H9 (cell line): ENCODE results near the gene ATRNL1. TPM values are rescaled to one million over a fixed set of nuclear protein-coding genes. Genes with fewer than 3 reads are reported as not detected.

Source experiments
- DNase-seq: peaks from one replicate; pipeline ENCODE4 v3.0.0-alpha.2; 2017
- H2AFZ ChIP-seq: one replicate; pipeline ENCODE4 v1.6.1; 2013; ENCODE audit warnings: mild to moderate bottlenecking, low read length, control low read depth, moderate library complexity
- H2AK5ac ChIP-seq: 2 replicates; pipeline ENCODE4 v1.6.1; 2013; ENCODE audit warnings: low read length, control low read depth, mixed read lengths; ENCODE audit not compliant: insufficient read length
- H2BK120ac ChIP-seq: one replicate; pipeline ENCODE4 v1.6.1; 2013; ENCODE audit warnings: low read depth, mild to moderate bottlenecking, low read length, control low read depth, inconsistent platforms; ENCODE audit not compliant: poor library complexity, severe bottlenecking
- H2BK12ac ChIP-seq: 2 replicates; pipeline ENCODE4 v1.6.1; 2013; ENCODE audit warnings: low read length, control low read depth, mixed read lengths, low read depth; ENCODE audit not compliant: insufficient read length
- H2BK15ac ChIP-seq: 2 replicates; pipeline ENCODE4 v1.6.1; 2013; ENCODE audit warnings: low read depth, low read length, control low read depth
- H2BK20ac ChIP-seq: one replicate; pipeline ENCODE4 v1.6.1; 2013; ENCODE audit warnings: low read depth, mild to moderate bottlenecking, low read length, control low read depth, inconsistent platforms; ENCODE audit not compliant: poor library complexity, severe bottlenecking
- H2BK5ac ChIP-seq: 2 replicates; pipeline ENCODE4 v1.6.1; 2013; ENCODE audit warnings: low read length, control low read depth, mixed read lengths; ENCODE audit not compliant: insufficient read length
- H3K14ac ChIP-seq: 2 replicates; pipeline ENCODE4 v1.6.1; 2013; ENCODE audit warnings: low read length, control low read depth; ENCODE audit not compliant: insufficient read depth
- H3K18ac ChIP-seq: 2 replicates; pipeline ENCODE4 v1.6.1; 2013; ENCODE audit warnings: low read depth, mild to moderate bottlenecking, mixed read lengths, low read length, control low read depth; ENCODE audit not compliant: insufficient read length
- H3K23ac ChIP-seq: 2 replicates; pipeline ENCODE4 v1.6.1; 2013; ENCODE audit warnings: low read length, control low read depth, mixed read lengths, low read depth; ENCODE audit not compliant: insufficient read length
- H3K23me2 ChIP-seq: 2 replicates; pipeline ENCODE4 v1.6.1; 2013; ENCODE audit warnings: low read depth, mild to moderate bottlenecking, mixed read lengths, low read length, control low read depth; ENCODE audit not compliant: insufficient read length, poor library complexity, severe bottlenecking
- H3K27ac ChIP-seq: 2 replicates; pipeline ENCODE4 v1.5.1; 2013; ENCODE audit warnings: low read length, control low read depth, mixed read lengths, low read depth; ENCODE audit not compliant: insufficient read length
- H3K27me3 ChIP-seq: 2 replicates; pipeline ENCODE4 v1.6.1; 2013; ENCODE audit warnings: low read length, control low read depth, inconsistent platforms; ENCODE audit not compliant: insufficient read depth
- H3K4ac ChIP-seq: 2 replicates; pipeline ENCODE4 v1.6.1; 2013; ENCODE audit warnings: low read depth, mild to moderate bottlenecking, control low read depth, inconsistent platforms, low read length, moderate library complexity
- H3K4me1 ChIP-seq: 2 replicates; pipeline ENCODE4 v1.6.1; 2013; ENCODE audit warnings: low read length, control low read depth, inconsistent platforms; ENCODE audit not compliant: insufficient read depth
- H3K4me2 ChIP-seq: 2 replicates; pipeline ENCODE4 v1.6.1; 2013; ENCODE audit warnings: low read length, control low read depth, mixed read lengths; ENCODE audit not compliant: insufficient read length, insufficient read depth
- H3K56ac ChIP-seq: 2 replicates; pipeline ENCODE4 v1.6.1; 2013; ENCODE audit warnings: low read depth, mild to moderate bottlenecking, mixed read lengths, low read length, control low read depth; ENCODE audit not compliant: insufficient read length
- H3K79me1 ChIP-seq: 2 replicates; pipeline ENCODE4 v1.6.1; 2013; ENCODE audit warnings: low read depth, mild to moderate bottlenecking, moderate library complexity, low read length, control low read depth, inconsistent platforms; ENCODE audit not compliant: insufficient read depth, poor library complexity, severe bottlenecking
- H3K79me2 ChIP-seq: 2 replicates; pipeline ENCODE4 v1.6.1; 2013; ENCODE audit warnings: low read length, control low read depth, inconsistent platforms; ENCODE audit not compliant: insufficient read depth
- H3K9ac ChIP-seq: 2 replicates; pipeline ENCODE4 v1.6.1; 2013; ENCODE audit warnings: low read length, control low read depth, mixed read lengths; ENCODE audit not compliant: insufficient read length; ENCODE audit errors: extremely low read depth
- H3K9me3 ChIP-seq: one replicate; pipeline ENCODE4 v1.6.1; 2013; ENCODE audit warnings: low read depth, low read length, inconsistent platforms; ENCODE audit not compliant: control insufficient read depth
- H3T11ph ChIP-seq: one replicate; pipeline ENCODE4 v1.6.1; 2013; ENCODE audit warnings: mild to moderate bottlenecking, low read length, control low read depth, inconsistent platforms
- H4K20me1 ChIP-seq: one replicate; pipeline ENCODE4 v1.6.1; 2013; ENCODE audit not compliant: control insufficient read depth, insufficient read length, insufficient read depth
- H4K5ac ChIP-seq: 2 replicates; pipeline ENCODE4 v1.6.1; 2013; ENCODE audit warnings: low read depth, mild to moderate bottlenecking, mixed read lengths, low read length, control low read depth; ENCODE audit not compliant: insufficient read length
- H4K8ac ChIP-seq: replicated peaks from 2 replicates; pipeline ENCODE4 v1.6.1; 2013; ENCODE audit warnings: low read length, control low read depth, mixed read lengths, low read depth; ENCODE audit not compliant: insufficient read length
- H4K91ac ChIP-seq: 2 replicates; pipeline ENCODE4 v1.6.1; 2013; ENCODE audit warnings: low read depth, mild to moderate bottlenecking, moderate library complexity, mixed read lengths, low read length, control low read depth; ENCODE audit not compliant: insufficient read length
- H3K27ac Mint-ChIP-seq, 3 experiments: 2 replicates in 2 of 3; 3 replicates in 1 of 3; pipeline ENCODE4 v1.8.0; 2020 to 2021; ENCODE audit warnings: mixed read lengths in 3 of 3, mild to moderate bottlenecking in 1 of 3, moderate library complexity in 1 of 3
- H3K27me3 Mint-ChIP-seq: 2 replicates; pipeline ENCODE4 v1.8.0; 2021; ENCODE audit warnings: low read depth, mild to moderate bottlenecking, moderate library complexity, mixed read lengths
- H3K36me3 Mint-ChIP-seq, 3 experiments: 2 replicates in 2 of 3; 3 replicates in 1 of 3; pipeline ENCODE4 v1.8.0; 2020 to 2021; ENCODE audit warnings: low read depth in 3 of 3, mixed read lengths in 3 of 3; ENCODE audit not compliant: insufficient read depth in 1 of 3
- H3K4me1 Mint-ChIP-seq, 2 experiments: 2 replicates each; pipeline ENCODE4 v1.8.0; 2020; ENCODE audit warnings: mixed read lengths in 2 of 2
- H3K4me3 Mint-ChIP-seq, 2 experiments: 2 replicates in 1 of 2; 3 replicates in 1 of 2; pipeline ENCODE4 v1.8.0; 2020 to 2021; ENCODE audit warnings: mild to moderate bottlenecking in 2 of 2, mixed read lengths in 2 of 2, moderate library complexity in 1 of 2
- H3K9me3 Mint-ChIP-seq, 2 experiments: 2 replicates in 1 of 2; 3 replicates in 1 of 2; pipeline ENCODE4 v1.8.0; 2020; ENCODE audit warnings: mild to moderate bottlenecking in 2 of 2, mixed read lengths in 2 of 2, moderate library complexity in 1 of 2
- CTCF ChIP-seq: fragments of 200-600 bp; sonication (generic); conservative IDR thresholded peaks from 3 replicates; pipeline ENCODE4 v1.8.0; 2021; ENCODE audit warnings: antibody characterized with exemption, mild to moderate bottlenecking
- WGBS: extraction: QIAGEN DNeasy Blood & Tissue Kit; methylation state at CpG from one replicate; pipeline ENCODE4 v1.1.7; 2013; ENCODE audit warnings: missing lambda C conversion rate, low lambda C conversion rate, mixed read lengths; ENCODE audit not compliant: insufficient read length; ENCODE audit errors: extremely low coverage; 5-methylcytosine and 5-hydroxymethylcytosine counted together
- total RNA-seq: library from RNA; stranded (reverse); gene quantifications from 2 replicates; pipeline ENCODE4 v1.2.1, GENCODE V29; 2021

The ATRNL1 gene
- total RNA-seq, 1 experiment from 2014 or later = 9.2 TPM

DNA sequence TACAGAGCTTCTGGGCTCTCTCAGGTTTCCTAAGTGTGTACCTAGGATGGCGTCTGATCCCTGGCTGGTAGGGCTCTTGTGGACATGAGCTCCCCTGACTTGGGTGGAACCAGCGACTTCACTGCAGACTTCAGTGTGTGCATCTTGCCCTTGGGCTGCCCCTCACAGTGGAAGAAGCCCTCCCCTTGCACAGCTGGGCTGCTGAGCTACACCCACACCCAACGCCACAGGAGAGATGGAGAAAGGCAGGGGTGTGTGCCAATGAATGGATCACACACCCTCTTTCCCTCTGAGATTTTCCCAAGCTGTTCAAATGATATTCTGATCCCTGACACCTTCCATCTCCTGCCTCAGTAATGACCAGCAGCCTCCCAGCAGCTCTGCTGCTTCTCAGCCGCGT is 883.2 kb downstream of the ATRNL1 start:
- Histone ChIP-seq H2BK15ac (no peak overlapping the region), H3K79me1 (no peaks in the 10 kb centered on the region), H3K23me2 (no peaks in the 10 kb centered on the region), H2BK12ac (no peak overlapping the region), H3T11ph (no peak overlapping the region), H3K23ac (no peak overlapping the region), H3K27me3 (no peaks in the 10 kb centered on the region), H3K4ac (no peak overlapping the region), H4K5ac (no peak overlapping the region), H3K79me2 (no peaks in the 10 kb centered on the region), H3K4me2 (no peak overlapping the region), H2AK5ac (no peak overlapping the region), H2AFZ (no peak overlapping the region), H3K56ac (no peak overlapping the region), H3K9ac (no peak overlapping the region), H3K14ac (no peak overlapping the region), H3K27ac (no peak overlapping the region), H3K18ac (no peak overlapping the region), H4K91ac (no peak overlapping the region), H2BK20ac (no peak overlapping the region), H4K20me1 (no peaks in the 10 kb centered on the region), H3K9me3 (no peaks in the 10 kb centered on the region), H2BK120ac (no peak overlapping the region), H3K4me1 (peaks cover 2% of the 10 kb centered on the region; the same call in 1 of the 2 replicates), H2BK5ac (no peak overlapping the region), H4K8ac (no peak overlapping the region)
- Mint-ChIP-seq H3K4me1 (peaks cover 42 to 47% of the 10 kb centered on the region in 2 experiments), H3K36me3 (peaks cover 0 to 11% (median 3%) of the 10 kb centered on the region in 3 experiments; a peak in 4 of 7 replicates), H3K27me3 (peaks cover 10% of the 10 kb centered on the region), H3K27ac (no peak overlapping the region; a peak in 1 of 7 replicates), H3K9me3 (peaks cover 6 to 7% of the 10 kb centered on the region in 2 experiments; a peak in 4 of 5 replicates), H3K4me3 (no peak overlapping the region)
- DNase-seq = no peak
- WGBS = no CpG with 5 or more reads among the region's 5 CpGs
- TF ChIP-seq CTCF = no peak
